PC-3 (cell line): ENCODE measurements around the gene SLC12A8. TPM values are rescaled to one million over a fixed set of nuclear protein-coding genes. Genes with fewer than 3 reads are reported as not detected.

Experiments used
- ATAC-seq: fragments of 200-7000 bp; cut with Tn5 transposase; 2 replicates; pipeline ENCODE4 v1.9.1; 2020; ENCODE audit warnings: mild to moderate bottlenecking, moderate library complexity
- BruUV-seq: library from RNA; stranded (reverse); fragments of 400-500 nt; replicated peaks from 2 replicates; lab custom pipeline; 2021; lab: Mats Ljungman, UMichigan
- CTCF ChIA-PET: fragments of 300-600 bp; sonication (Branson Sonifier 250); formaldehyde crosslinking; loops from one replicate; lab custom pipeline; 2022; ENCODE audit warnings: antibody characterized with exemption; lab: Charles Lee
- POLR2A ChIA-PET: fragments of 300-600 bp; sonication (Branson Sonifier 250); formaldehyde crosslinking; loops from one replicate; lab custom pipeline; 2022; ENCODE audit warnings: antibody characterized with exemption; ENCODE audit not compliant: unreplicated experiment; lab: Charles Lee
- DNase-seq: peaks from one replicate; pipeline ENCODE4 v3.0.0-alpha.2; 2015
- H2AFZ ChIP-seq: fragments of 300-600 bp; sonication (generic); 2 replicates; pipeline ENCODE4 v1.6.0; 2016; ENCODE audit warnings: antibody characterized with exemption, low read length
- H3F3A ChIP-seq: fragments of 300-600 bp; sonication (generic); one replicate; pipeline ENCODE4 v1.6.0; 2017; ENCODE audit warnings: antibody characterized with exemption, low read length, control low read depth, mild to moderate bottlenecking; ENCODE audit not compliant: unreplicated experiment
- H3K27ac ChIP-seq: fragments of 300-600 bp; sonication (generic); 2 replicates; pipeline ENCODE4 v1.5.1; 2016; ENCODE audit warnings: mild to moderate bottlenecking, low read length
- H3K27me3 ChIP-seq: fragments of 300-600 bp; sonication (generic); 2 replicates; pipeline ENCODE4 v1.6.1; 2016; ENCODE audit warnings: low read length, mixed read lengths
- H3K36me3 ChIP-seq: fragments of 300-600 bp; sonication (generic); 2 replicates; pipeline ENCODE4 v1.6.1; 2016; ENCODE audit warnings: low read depth, mixed run types, low read length, mixed read lengths
- H3K4me1 ChIP-seq: fragments of 300-600 bp; sonication (generic); 2 replicates; pipeline ENCODE4 v1.5.1; 2016; ENCODE audit warnings: low read length; ENCODE audit not compliant: insufficient read depth
- H3K4me2 ChIP-seq: fragments of 300-600 bp; sonication (generic); 2 replicates; pipeline ENCODE4 v1.6.0; 2016; ENCODE audit warnings: low read length
- H3K4me3 ChIP-seq: fragments of 300-600 bp; sonication (generic); 2 replicates; pipeline ENCODE4 v1.5.1; 2016; ENCODE audit warnings: mild to moderate bottlenecking, low read length, mixed read lengths
- H3K79me2 ChIP-seq: fragments of 300-600 bp; sonication (generic); 2 replicates; pipeline ENCODE4 v1.6.1; 2017; ENCODE audit warnings: low read length, mixed read lengths
- H3K9ac ChIP-seq: fragments of 300-600 bp; sonication (generic); 2 replicates; pipeline ENCODE4 v1.6.0; 2016; ENCODE audit warnings: mild to moderate bottlenecking, low read length
- H3K9me2 ChIP-seq: fragments of 300-600 bp; sonication (generic); replicated peaks from 2 replicates; pipeline ENCODE4 v1.6.1; 2016; ENCODE audit warnings: mixed run types, low read length, mixed read lengths
- H3K9me3 ChIP-seq: fragments of 300-600 bp; sonication (generic); 2 replicates; pipeline ENCODE4 v1.6.1; 2016; ENCODE audit warnings: low read length, mixed read lengths
- H4K20me1 ChIP-seq: fragments of 300-600 bp; sonication (generic); 2 replicates; pipeline ENCODE4 v1.6.1; 2016; ENCODE audit warnings: low read length, mixed read lengths
- EZH2 ChIP-seq: fragments of 300-600 bp; sonication (generic); IDR thresholded peaks from one replicate; pipeline ENCODE4 v1.6.1; 2017; ENCODE audit warnings: antibody characterized with exemption, mild to moderate bottlenecking, low read length; ENCODE audit not compliant: unreplicated experiment
- EZH2phosphoT487 ChIP-seq: fragments of 300-600 bp; sonication (generic); IDR thresholded peaks from 2 replicates; pipeline ENCODE4 v1.6.1; 2018; ENCODE audit warnings: mild to moderate bottlenecking, antibody characterized with exemption, low read length, borderline replicate concordance
- intact Hi-C: fragments of 100-400 bp; cut with micrococcal nuclease; formaldehyde crosslinking; loops from 2 replicates; pipeline ENCODE4 v1.9.0; 2023
- total RNA-seq: library from RNA; depleted of rRNA; stranded (reverse); fragments of >200 nt; gene quantifications from 2 replicates; pipeline ENCODE4 v1.2.3, GENCODE V29; 2014
- TF ChIP-seq, protein P1 (sequence below): fragments of 300-600 bp; sonication (generic); conservative IDR thresholded peaks from 2 replicates; pipeline ENCODE4 v1.5.1; 2017; ENCODE audit warnings: antibody characterized with exemption, low read depth, mild to moderate bottlenecking, low read length

SLC12A8 gene
- total RNA-seq, 1 experiment from 2014 or later, result 11.0 TPM

DNA sequence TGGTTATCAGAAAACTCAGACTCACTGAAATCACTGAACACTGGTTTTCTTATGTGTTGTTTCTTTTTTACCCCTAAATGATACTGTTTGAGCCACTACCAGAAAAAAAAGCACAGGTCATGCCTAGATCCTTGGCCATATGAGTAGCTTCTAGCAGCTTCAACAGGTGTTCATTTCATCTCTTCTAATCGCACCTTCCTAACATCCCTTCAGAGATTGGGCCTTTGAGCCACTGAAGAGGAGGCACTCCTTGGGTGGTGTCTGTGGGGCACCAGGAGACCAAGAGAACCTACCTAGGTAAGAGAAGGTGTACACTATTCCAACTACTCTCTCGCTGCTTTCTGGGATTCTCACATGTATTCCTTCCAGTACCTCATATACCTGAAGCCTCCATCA is 159.2 kb downstream of the SLC12A8 start:
- no peak overlapping the region for H3K4me3 ChIP-seq
- no TSS peak for BruUV-seq
- peaks cover 3% of the 10 kb centered on the region for H3F3A ChIP-seq
- H3K27ac ChIP-seq, result peak overlapping the region; percentile 69
- 0 out of 2 replicates have a peak, but pooled peaks cover 4% of the 10 kb centered on the region for H3K79me2 ChIP-seq
- H3K9me2 ChIP-seq, result no peaks in the 10 kb centered on the region
- ATAC-seq, result no peak
- CTCF ChIA-PET, result interaction anchor here (1.6 kb wide), 1 partner anchor 58 kb away, joined by 5 read pairs; no protein-coding TSS in a partner anchor
- H3K9me3 ChIP-seq, result no peaks in the 10 kb centered on the region
- DNase-seq, result no peak
- H3K27me3 ChIP-seq, result no peaks in the 10 kb centered on the region
- H2AFZ ChIP-seq, result no peak overlapping the region
- H3K4me1 ChIP-seq, result peaks cover 52% of the 10 kb centered on the region
- no peaks in the 10 kb centered on the region for H3K36me3 ChIP-seq
- TF ChIP-seq, protein P1, sequence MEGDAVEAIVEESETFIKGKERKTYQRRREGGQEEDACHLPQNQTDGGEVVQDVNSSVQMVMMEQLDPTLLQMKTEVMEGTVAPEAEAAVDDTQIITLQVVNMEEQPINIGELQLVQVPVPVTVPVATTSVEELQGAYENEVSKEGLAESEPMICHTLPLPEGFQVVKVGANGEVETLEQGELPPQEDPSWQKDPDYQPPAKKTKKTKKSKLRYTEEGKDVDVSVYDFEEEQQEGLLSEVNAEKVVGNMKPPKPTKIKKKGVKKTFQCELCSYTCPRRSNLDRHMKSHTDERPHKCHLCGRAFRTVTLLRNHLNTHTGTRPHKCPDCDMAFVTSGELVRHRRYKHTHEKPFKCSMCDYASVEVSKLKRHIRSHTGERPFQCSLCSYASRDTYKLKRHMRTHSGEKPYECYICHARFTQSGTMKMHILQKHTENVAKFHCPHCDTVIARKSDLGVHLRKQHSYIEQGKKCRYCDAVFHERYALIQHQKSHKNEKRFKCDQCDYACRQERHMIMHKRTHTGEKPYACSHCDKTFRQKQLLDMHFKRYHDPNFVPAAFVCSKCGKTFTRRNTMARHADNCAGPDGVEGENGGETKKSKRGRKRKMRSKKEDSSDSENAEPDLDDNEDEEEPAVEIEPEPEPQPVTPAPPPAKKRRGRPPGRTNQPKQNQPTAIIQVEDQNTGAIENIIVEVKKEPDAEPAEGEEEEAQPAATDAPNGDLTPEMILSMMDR, result no peak
- TF ChIP-seq EZH2phosphoT487 (no peak), EZH2 (no peak)
- no peaks in the 10 kb centered on the region for H4K20me1 ChIP-seq
- intact Hi-C loops, result loop anchor here (2.0 to 10.0 kb wide), 4 partner anchors 41 to 381 kb away; partner anchors contain the start of gene ZNF148
- POLR2A ChIA-PET, result no interaction called here
- H3K4me2 ChIP-seq, result peak overlapping the region; percentile 83; the same call in 1 of the 2 replicates
- H3K9ac ChIP-seq, result no peak overlapping the region

DNA sequence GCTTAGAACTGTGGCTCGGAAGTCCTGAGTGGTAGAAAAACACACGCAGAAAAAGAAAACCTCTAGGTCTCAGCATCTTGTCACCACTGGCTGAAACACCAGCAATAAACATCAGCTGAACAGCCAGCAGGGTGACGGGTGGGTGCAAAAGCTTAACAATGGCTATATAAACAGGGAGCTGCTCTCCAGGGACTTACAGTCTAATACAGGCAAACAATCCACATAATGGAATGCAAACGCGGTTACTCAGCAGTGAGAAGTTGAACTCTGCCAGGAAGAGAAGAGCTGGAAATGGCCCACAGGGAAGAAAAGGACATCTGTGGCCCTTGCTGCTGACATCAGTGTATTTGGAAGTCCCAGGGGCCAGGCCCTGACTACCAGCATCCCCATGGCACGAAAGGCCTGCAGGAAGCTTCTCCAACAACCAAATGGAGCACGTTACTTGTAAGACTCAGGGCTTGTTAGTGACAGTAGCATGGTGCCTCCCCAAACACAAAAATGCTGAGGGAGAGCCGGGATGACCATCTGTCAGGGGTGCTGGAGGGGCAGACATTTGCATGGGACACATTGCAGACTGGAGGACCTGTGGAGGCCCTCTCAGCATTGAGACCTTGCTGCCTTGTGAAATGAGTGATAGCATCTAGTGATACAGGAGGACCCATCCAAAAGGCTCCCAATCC is 159.8 kb downstream of the SLC12A8 start:
- Histone ChIP-seq H3K9me2 (no peaks in the 10 kb centered on the region), H3K36me3 (no peaks in the 10 kb centered on the region), H3K4me3 (peak overlapping the region; percentile 60), H3K4me2 (peak overlapping the region; percentile 83), H4K20me1 (no peaks in the 10 kb centered on the region), H3F3A (peaks cover 3% of the 10 kb centered on the region), H3K9ac (0 out of 2 replicates have a peak overlapping the region, but pooled peaks have one; percentile 2), H3K9me3 (no peaks in the 10 kb centered on the region), H2AFZ (peak overlapping the region; percentile 46; the same call in 1 of the 2 replicates), H3K27me3 (no peaks in the 10 kb centered on the region), H3K27ac (peak overlapping the region; percentile 69), H3K79me2 (0 out of 2 replicates have a peak, but pooled peaks cover 4% of the 10 kb centered on the region), H3K4me1 (peaks cover 49% of the 10 kb centered on the region)
- POLR2A ChIA-PET, result interaction anchor here (0.5 to 0.7 kb wide), 2 partner anchors 10 kb away, joined by 3 read pairs; no protein-coding TSS in a partner anchor
- CTCF ChIA-PET, result interaction anchor here (0.8 to 1.6 kb wide), 2 partner anchors 10 to 57 kb away, joined by 4 to 5 read pairs; no protein-coding TSS in a partner anchor
- TF ChIP-seq, protein P1, result no peak
- no peak for TF ChIP-seq EZH2
- no peak for TF ChIP-seq EZH2phosphoT487
- ATAC-seq, result peak; percentile 24
- intact Hi-C loops, result loop anchor here (2.0 to 10.0 kb wide), 4 partner anchors 40 to 382 kb away; partner anchors contain the start of gene ZNF148
- no TSS peak for BruUV-seq
- DNase-seq, result peak; percentile 66
